GM23248 (cell line): ENCODE measurements around the gene SLC12A4.

ENCODE experiments used
- EZH2 ChIP-seq: fragments of 200-600 bp; sonication (generic); IDR thresholded peaks from 2 replicates; pipeline ENCODE4 v1.6.1; 2018; ENCODE audit warnings: antibody characterized with exemption, mild to moderate bottlenecking; ENCODE audit not compliant: insufficient read depth, poor library complexity, severe bottlenecking
- EZH2phosphoT487 ChIP-seq: fragments of 200-600 bp; sonication (generic); IDR thresholded peaks from 2 replicates; pipeline ENCODE4 v1.6.1; 2018; ENCODE audit warnings: antibody characterized with exemption, moderate library complexity, mild to moderate bottlenecking, low read depth; ENCODE audit not compliant: insufficient read depth

DNA sequence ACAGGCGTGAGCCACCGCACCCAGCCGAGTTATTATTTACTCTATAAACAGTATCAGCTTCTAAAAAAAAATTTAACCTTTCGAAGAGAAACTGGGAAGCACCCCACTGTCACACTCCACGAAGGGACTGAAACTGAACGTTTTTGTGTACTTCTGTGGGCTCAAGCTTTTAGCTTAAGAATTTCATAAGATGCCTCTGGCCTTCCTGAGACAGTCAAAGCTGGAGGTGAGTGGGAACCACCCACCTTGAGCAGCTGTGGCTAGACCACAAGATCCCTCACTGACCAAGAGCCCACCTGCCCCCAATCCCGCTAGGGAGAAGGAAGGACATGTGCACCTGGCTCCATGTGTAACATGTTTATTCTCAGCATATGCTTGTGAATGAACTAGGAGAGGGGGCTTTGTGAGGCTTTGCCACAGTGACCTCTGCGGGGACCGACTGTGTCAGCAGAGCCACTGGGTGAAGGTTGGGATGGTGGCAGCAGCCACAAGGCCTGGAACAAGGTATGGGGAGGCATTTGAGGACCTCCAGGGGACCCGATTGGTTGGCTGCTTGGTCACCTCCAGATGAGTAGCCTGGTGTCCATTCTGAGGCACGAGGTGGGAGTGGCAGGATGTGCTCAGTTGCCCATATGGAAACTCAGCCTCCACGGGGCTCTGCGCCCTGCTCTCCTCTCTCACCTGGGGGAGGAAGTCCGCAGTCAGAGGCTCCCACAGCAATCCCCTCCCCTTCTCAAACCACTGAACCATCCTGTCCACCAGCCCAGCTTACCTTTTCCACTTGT is 7.1 kb upstream of the SLC12A4 start:
- TF ChIP-seq EZH2, result no peak
- TF ChIP-seq EZH2phosphoT487, result no peak
